ENCODE results near the gene ANKS1A.
A peak's percentile ranks its signal among the peaks of the same experiment; 100 is the strongest.

The ANKS1A gene

GRCh38 chr6:34953061-34954025 lies 64.3 kb downstream of the ANKS1A start:
- H3K4me3 ChIP-seq (replicated peaks in 1 of 2; ENCODE audit: low read depth in 2 of 2, low read length in 2 of 2): no peak overlapping the region
- no peak for TF ChIP-seq CTCF (IDR thresholded peaks at IDR 0.05; ENCODE audit: low read depth, low read length)
- DNase-seq (ENCODE audit: low read depth in 2 of 2): peak; percentile 54 to 81

GRCh38 chr6:34955442-34955841 lies 66.4 kb downstream of the ANKS1A start:
- DNase-seq (ENCODE audit: low read depth in 2 of 2): no peak
- H3K4me3 ChIP-seq (replicated peaks in 1 of 2; ENCODE audit: low read depth in 2 of 2, low read length in 2 of 2): no peak overlapping the region
- no peak for TF ChIP-seq CTCF (IDR thresholded peaks at IDR 0.05; ENCODE audit: low read depth, low read length)

GRCh38 chr6:34957231-34957783 lies 68.3 kb downstream of the ANKS1A start:
- TF ChIP-seq CTCF (IDR thresholded peaks at IDR 0.05; ENCODE audit: low read depth, low read length): no peak
- peak in 1 of 2 donors; percentile 49 for DNase-seq (ENCODE audit: low read depth in 2 of 2)
- H3K4me3 ChIP-seq (replicated peaks in 1 of 2; ENCODE audit: low read depth in 2 of 2, low read length in 2 of 2): no peak overlapping the region

- DNase-seq (ENCODE audit: low read depth in 2 of 2): no peak
- TF ChIP-seq CTCF (IDR thresholded peaks at IDR 0.05; ENCODE audit: low read depth, low read length): no peak
- H3K4me3 ChIP-seq (replicated peaks in 1 of 2; ENCODE audit: low read depth in 2 of 2, low read length in 2 of 2): no peak overlapping the region
Measured at GRCh38 chr6:34958734-34959133, 69.7 kb downstream of the ANKS1A start.

GRCh38 chr6:34959224-34959623 lies 70.2 kb downstream of the ANKS1A start:
- no peak for DNase-seq (ENCODE audit: low read depth in 2 of 2)
- TF ChIP-seq CTCF (IDR thresholded peaks at IDR 0.05; ENCODE audit: low read depth, low read length): no peak
- H3K4me3 ChIP-seq (replicated peaks in 1 of 2; ENCODE audit: low read depth in 2 of 2, low read length in 2 of 2): no peak overlapping the region

GRCh38 chr6:34961082-34961481 lies 72.0 kb downstream of the ANKS1A start:
- no peak overlapping the region for H3K4me3 ChIP-seq (replicated peaks in 1 of 2; ENCODE audit: low read depth in 2 of 2, low read length in 2 of 2)
- TF ChIP-seq CTCF (IDR thresholded peaks at IDR 0.05; ENCODE audit: low read depth, low read length): no peak
- no peak for DNase-seq (ENCODE audit: low read depth in 2 of 2)

Measured in cardiac fibroblast (primary cell).